Panc1 (cell line): Measurements from ENCODE around the gene ZNF391. TPM values are rescaled to one million over a fixed set of nuclear protein-coding genes. Genes with fewer than 3 reads are reported as not detected.

Experiments
- ATAC-seq: fragments of 200-7000 bp; cut with Tn5 transposase; 2 replicates; pipeline ENCODE4 v1.9.1; 2020; ENCODE audit warnings: mild to moderate bottlenecking, moderate library complexity
- BruUV-seq: library from RNA; stranded (reverse); fragments of 400-500 nt; replicated peaks from 2 replicates; lab custom pipeline; 2021; lab: Mats Ljungman, UMichigan
- CTCF ChIA-PET: fragments of 300-600 bp; sonication (Branson Sonifier 250); formaldehyde crosslinking; loops from one replicate; lab custom pipeline; 2022; ENCODE audit warnings: antibody characterized with exemption; lab: Charles Lee
- POLR2A ChIA-PET: fragments of 300-600 bp; sonication (Branson Sonifier 250); formaldehyde crosslinking; loops from one replicate; lab custom pipeline; 2022; ENCODE audit warnings: antibody characterized with exemption; lab: Charles Lee
- DNase-seq: peaks from one replicate; pipeline ENCODE4 v3.0.0-alpha.2; 2010; ENCODE audit warnings: low read depth, low spot score
- H3K27ac ChIP-seq: 2 replicates; pipeline ENCODE4 v1.5.1; 2011; ENCODE audit warnings: mild to moderate bottlenecking, low read length, inconsistent platforms
- H3K27me3 ChIP-seq: fragments of 200-500 bp; sonication (Bioruptor generic); 2 replicates; pipeline ENCODE4 v1.6.0; 2014; ENCODE audit warnings: low read length, inconsistent platforms; ENCODE audit not compliant: control insufficient read depth, insufficient read depth
- H3K36me3 ChIP-seq: fragments of 200-500 bp; sonication (Bioruptor generic); 2 replicates; pipeline ENCODE4 v1.5.1; 2014; ENCODE audit warnings: inconsistent platforms, mild to moderate bottlenecking, low read length, moderate library complexity; ENCODE audit not compliant: control insufficient read depth, insufficient read depth
- H3K4me1 ChIP-seq: 2 replicates; pipeline ENCODE4 v1.5.1; 2011; ENCODE audit warnings: inconsistent platforms, mild to moderate bottlenecking, low read length, moderate library complexity; ENCODE audit not compliant: control insufficient read depth, insufficient read depth
- H3K4me3 ChIP-seq, 2 experiments: 2 replicates each; pipeline ENCODE4 v1.5.1; 2011 to 2012; ENCODE audit warnings: low read depth in 2 of 2, low read length in 2 of 2, mild to moderate bottlenecking in 2 of 2, inconsistent platforms in 1 of 2, moderate library complexity in 1 of 2
- H3K9me3 ChIP-seq: fragments of 200-500 bp; sonication (Bioruptor generic); 2 replicates; pipeline ENCODE4 v1.5.1; 2014; ENCODE audit warnings: low read depth, mild to moderate bottlenecking, inconsistent platforms, low read length, moderate library complexity; ENCODE audit not compliant: control insufficient read depth, insufficient read depth
- CTCF ChIP-seq: fragments of 450-650 bp; IDR thresholded peaks from 2 replicates; pipeline ENCODE4 v1.5.1; 2017; ENCODE audit warnings: mild to moderate bottlenecking
- POLR2AphosphoS5 ChIP-seq: IDR thresholded peaks from 2 replicates; pipeline ENCODE4 v1.6.1; 2012; ENCODE audit warnings: mild to moderate bottlenecking, low read depth, low read length, moderate library complexity
- REST ChIP-seq, 2 experiments: IDR thresholded peaks; 2 replicates each; pipeline ENCODE4 v1.6.1; 2011 to 2012; ENCODE audit warnings: low read depth in 2 of 2, control low read depth in 1 of 2, low read length in 1 of 2, mild to moderate bottlenecking in 1 of 2, moderate library complexity in 1 of 2; ENCODE audit not compliant: insufficient read depth in 1 of 2
- SIN3A ChIP-seq: IDR thresholded peaks from 2 replicates; pipeline ENCODE4 v1.6.1; 2012; ENCODE audit warnings: low read depth, mild to moderate bottlenecking, low read length, moderate library complexity, borderline replicate concordance; ENCODE audit not compliant: insufficient read depth
- TCF7L2 ChIP-seq: IDR thresholded peaks from 2 replicates; pipeline ENCODE4 v1.6.1; 2011; ENCODE audit warnings: mild to moderate bottlenecking, low read depth, low read length, inconsistent platforms
- in situ Hi-C: cut with HindIII; loops from 2 replicates; pipeline ENCODE4 v1.10.0; 2016; ENCODE audit warnings: low sequenced_read_pairs, low pct_unique_long_range_greater_than_20kb
- intact Hi-C: fragments of 100-400 bp; cut with micrococcal nuclease; formaldehyde crosslinking; loops from one replicate; pipeline ENCODE4 v1.10.0; 2022; ENCODE audit not compliant: unreplicated experiment
- total RNA-seq: library from RNA; stranded (reverse); gene quantifications from one replicate; pipeline ENCODE4 v1.2.1, GENCODE V29; 2021; ENCODE audit not compliant: unreplicated experiment

Gene ZNF391
- total RNA-seq, 1 experiment from 2014 or later, result 4.4 TPM

GRCh38 chr6:27358786-27359185 is 29.8 kb upstream of the ZNF391 start:
- no peaks in the 10 kb centered on the region for H3K27me3 ChIP-seq
- ATAC-seq (no peak), DNase-seq (no peak)
- peaks cover 70% of the 10 kb centered on the region for H3K9me3 ChIP-seq
- no peak overlapping the region for H3K4me3 ChIP-seq
- H3K36me3 ChIP-seq, result no peaks in the 10 kb centered on the region
- in situ Hi-C loops, result no loop called here
- ChIA-PET POLR2A (no interaction called here), CTCF (no interaction called here)
- no peak overlapping the region for H3K27ac ChIP-seq
- no peaks in the 10 kb centered on the region for H3K4me1 ChIP-seq
- BruUV-seq, result no TSS peak
- intact Hi-C loops, result no loop called here
- TF ChIP-seq CTCF, result no peak

- no TSS peak for BruUV-seq
- no peak overlapping the region for H3K27ac ChIP-seq
- H3K27me3 ChIP-seq, result no peaks in the 10 kb centered on the region
- intact Hi-C loops (no loop called here), in situ Hi-C loops (no loop called here)
- peaks cover 70% of the 10 kb centered on the region for H3K9me3 ChIP-seq
- ATAC-seq, result no peak
- POLR2A ChIA-PET, result no interaction called here
- CTCF ChIA-PET, result no interaction called here
- no peak overlapping the region for H3K4me3 ChIP-seq
- DNase-seq, result no peak
- H3K4me1 ChIP-seq, result no peaks in the 10 kb centered on the region
- TF ChIP-seq TCF7L2, result no peak
- no peak for TF ChIP-seq POLR2AphosphoS5
- no peak for TF ChIP-seq CTCF
- TF ChIP-seq REST (IDR thresholded peaks at IDR 0.05; ENCODE audit: insufficient read depth in 1 of 2, low read depth in 2 of 2, low read length in 1 of 2), result no peak
- H3K36me3 ChIP-seq, result no peaks in the 10 kb centered on the region
Measured at GRCh38 chr6:27359231-27359630, 29.3 kb upstream of the ZNF391 start.

- CTCF ChIA-PET, result no interaction called here
- ATAC-seq (no peak), DNase-seq (no peak)
- POLR2A ChIA-PET, result no interaction called here
- Histone ChIP-seq H3K27ac (no peak overlapping the region), H3K9me3 (peaks cover 9% of the 10 kb centered on the region), H3K27me3 (no peaks in the 10 kb centered on the region), H3K4me1 (no peaks in the 10 kb centered on the region), H3K36me3 (no peaks in the 10 kb centered on the region), H3K4me3 (no peak overlapping the region)
- intact Hi-C loops (no loop called here), in situ Hi-C loops (no loop called here)
- TF ChIP-seq CTCF (no peak), POLR2AphosphoS5 (no peak), TCF7L2 (no peak), REST (IDR thresholded peaks at IDR 0.05; ENCODE audit: insufficient read depth in 1 of 2, low read depth in 2 of 2, low read length in 1 of 2) (no peak), SIN3A (no peak)
- BruUV-seq, result no TSS peak
Measured at GRCh38 chr6:27368202-27368601, 20.4 kb upstream of the ZNF391 start.
